ENCODE data around the gene KAZN.

GRCh38 chr1:14755518-14756252 is 157.2 kb downstream of the KAZN start:
- TF ChIP-seq CTCF (IDR thresholded peaks at IDR 0.05 in 8 of 11, conservative IDR thresholded peaks at IDR 0.05 in 3 of 11): no peak
- no peak for TF ChIP-seq POLR2AphosphoS5 (IDR thresholded peaks at IDR 0.05)
